Stimulated activated CD8-positive, alpha-beta memory T cell treated with anti-CD3 and anti-CD28 coated beads, Interleukin-15, amount 100 ng/mL, for 24 hours (primary cell): ENCODE data around the gene FAM110D.

ENCODE experiments used
- DNase-seq: peaks from one replicate; pipeline ENCODE4 v3.0.0-alpha.2; 2020; ENCODE audit warnings: low read depth

Gene FAM110D

GRCh38 chr1:26163684-26164035 lies 4.8 kb downstream of the FAM110D start:
- DNase-seq = no peak

- peak; percentile 22 for DNase-seq
These were observed 5.4 kb downstream of the FAM110D start for GRCh38 chr1:26164036-26164860.

- no peak for DNase-seq
These were observed 6.3 kb downstream of the FAM110D start for GRCh38 chr1:26164861-26165842.

- DNase-seq = no peak
These were observed 7.9 kb downstream of the FAM110D start for GRCh38 chr1:26166719-26167281.

- DNase-seq = no peak
These were observed 9.7 kb downstream of the FAM110D start, which contains the start of gene C1orf232 for GRCh38 chr1:26168410-26169197. Gene C1orf232, minus strand, starts transcription at chr1:26168963. Its CDS starts 464 bp downstream, at chr1:26168499.

- no peak for DNase-seq
These were observed 10.3 kb downstream of the FAM110D start for GRCh38 chr1:26169198-26169554.

- DNase-seq = peak; percentile 76
These were observed 11.0 kb downstream of the FAM110D start, which contains the start of gene ZNF593 for GRCh38 chr1:26169669-26170471. Gene ZNF593, plus strand, starts transcription at chr1:26169908. Its CDS starts 76 bp downstream, at chr1:26169984.

GRCh38 chr1:26170472-26170821 lies 11.6 kb downstream of the FAM110D start:
- DNase-seq = no peak

GRCh38 chr1:26171084-26172072 lies 12.5 kb downstream of the FAM110D start, which contains the start of gene ZNF593OS:
Gene ZNF593OS, minus strand, starts transcription at chr1:26171832. Its CDS starts 171 bp downstream, at chr1:26171661.
- no peak for DNase-seq

- DNase-seq = no peak
These were observed 16.5 kb downstream of the FAM110D start for GRCh38 chr1:26175346-26175745.

- DNase-seq = no peak
These were observed 18.4 kb downstream of the FAM110D start, which contains the start of gene CNKSR1 for GRCh38 chr1:26177182-26177684. Gene CNKSR1, plus strand, starts transcription at chr1:26177491. Its CDS starts 57 bp downstream, at chr1:26177548.

GRCh38 chr1:26180010-26180506 lies 21.2 kb downstream of the FAM110D start:
- DNase-seq = no peak

- DNase-seq = no peak
These were observed 22.9 kb downstream of the FAM110D start for GRCh38 chr1:26181586-26182382.

- DNase-seq = no peak
These were observed 23.5 kb downstream of the FAM110D start for GRCh38 chr1:26182383-26182696.

- DNase-seq = no peak
These were observed 25.2 kb downstream of the FAM110D start for GRCh38 chr1:26184086-26184485.

- no peak for DNase-seq
These were observed 26.0 kb downstream of the FAM110D start for GRCh38 chr1:26184883-26185282.

GRCh38 chr1:26187882-26188281 lies 29.0 kb downstream of the FAM110D start:
- no peak for DNase-seq

GRCh38 chr1:26188477-26188876 lies 29.6 kb downstream of the FAM110D start:
- DNase-seq = no peak
